GM21737 (cell line): ENCODE data around the gene TIGD2.

Experiments
- ATAC-seq: cut with Tn5 transposase; IDR thresholded peaks from one replicate; pipeline ENCODE4 v1.9.1; 2021; ENCODE audit warnings: mild to moderate bottlenecking, moderate library complexity; ENCODE audit not compliant: unreplicated experiment

Gene TIGD2

GRCh38 chr4:89160806-89161205 lies 49.5 kb downstream of the TIGD2 start:
- no peak for ATAC-seq

- ATAC-seq = no peak
Measured at GRCh38 chr4:89161841-89162240, 50.5 kb downstream of the TIGD2 start.

GRCh38 chr4:89162496-89162895 lies 51.2 kb downstream of the TIGD2 start:
- no peak for ATAC-seq

GRCh38 chr4:89162987-89163386 lies 51.7 kb downstream of the TIGD2 start:
- ATAC-seq = no peak

- ATAC-seq = no peak
Measured at GRCh38 chr4:89164400-89164799, 53.1 kb downstream of the TIGD2 start.
